Measurements from ENCODE around the gene ERVH48-1. TPM values are rescaled to one million over a fixed set of nuclear protein-coding genes. Genes with fewer than 3 reads are reported as not detected.
A peak's percentile ranks its signal among the peaks of the same experiment; 100 is the strongest.
"Not testable (repeated sequence)": the region's sequence is repeated elsewhere in the genome, so short reads cannot be mapped to it uniquely, and the experiment has no call there.

The ERVH48-1 gene
- total and polyA plus RNA-seq, 10 donors = 0.05 TPM; not detected in 9

DNA sequence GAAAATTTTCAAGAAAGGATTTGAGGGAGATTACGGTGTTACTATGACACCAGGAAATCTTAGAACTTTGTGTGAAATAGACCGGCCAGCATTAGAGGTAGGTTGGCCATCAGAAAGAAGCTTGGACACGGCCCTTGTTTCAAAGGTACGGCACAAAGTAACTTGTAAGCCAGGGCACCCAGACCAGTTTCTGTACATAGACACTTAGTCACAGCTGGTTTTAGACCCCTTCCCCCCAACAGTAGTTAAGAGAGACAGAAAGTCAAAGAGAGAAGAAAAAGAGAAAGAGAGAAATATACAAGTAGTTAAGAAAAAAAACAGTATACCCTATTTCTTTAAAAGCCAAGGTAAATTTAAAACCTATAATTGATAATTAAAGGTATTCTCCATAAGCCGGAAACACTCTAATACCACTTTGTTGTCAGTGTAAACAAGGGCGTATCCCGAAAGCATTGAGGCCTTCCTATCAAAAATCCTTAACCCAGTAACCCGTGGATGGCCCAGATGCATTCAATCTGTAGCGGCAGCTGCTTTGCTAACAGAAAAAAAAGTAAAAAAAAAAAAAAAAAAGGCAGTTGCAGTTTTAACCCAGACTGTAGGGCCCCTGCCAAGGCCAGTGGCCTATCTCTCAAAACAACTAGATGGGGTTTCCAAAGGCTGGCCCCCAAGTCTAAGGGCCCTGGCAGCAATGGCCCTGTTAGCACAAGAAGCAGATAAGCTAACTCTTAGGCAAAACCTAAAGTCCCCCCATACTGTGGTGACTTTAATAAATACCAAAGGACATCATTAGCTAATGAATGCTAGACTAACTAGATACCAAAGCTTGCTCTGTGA lies 7.9 kb upstream of the ERVH48-1 start:
- WGBS, 5 donors = 54 to 82% (median 74%) methylated on average over 8 to 9 of the region's 9 CpGs
- H3K9me3 ChIP-seq; H3K4me1 ChIP-seq; H3K4me3 ChIP-seq; H3K27me3 ChIP-seq (replicated peaks in 1 of 7); intact Hi-C loops (cut with DNase I; ENCODE audit: low total_unique reads); H3K36me3 ChIP-seq: not testable (repeated sequence)
- H3K27ac ChIP-seq = peak overlapping the region in 3 of 8 donors; percentile 2 to 30 (median 8)
- peak; percentile 11 for DNase-seq

DNA sequence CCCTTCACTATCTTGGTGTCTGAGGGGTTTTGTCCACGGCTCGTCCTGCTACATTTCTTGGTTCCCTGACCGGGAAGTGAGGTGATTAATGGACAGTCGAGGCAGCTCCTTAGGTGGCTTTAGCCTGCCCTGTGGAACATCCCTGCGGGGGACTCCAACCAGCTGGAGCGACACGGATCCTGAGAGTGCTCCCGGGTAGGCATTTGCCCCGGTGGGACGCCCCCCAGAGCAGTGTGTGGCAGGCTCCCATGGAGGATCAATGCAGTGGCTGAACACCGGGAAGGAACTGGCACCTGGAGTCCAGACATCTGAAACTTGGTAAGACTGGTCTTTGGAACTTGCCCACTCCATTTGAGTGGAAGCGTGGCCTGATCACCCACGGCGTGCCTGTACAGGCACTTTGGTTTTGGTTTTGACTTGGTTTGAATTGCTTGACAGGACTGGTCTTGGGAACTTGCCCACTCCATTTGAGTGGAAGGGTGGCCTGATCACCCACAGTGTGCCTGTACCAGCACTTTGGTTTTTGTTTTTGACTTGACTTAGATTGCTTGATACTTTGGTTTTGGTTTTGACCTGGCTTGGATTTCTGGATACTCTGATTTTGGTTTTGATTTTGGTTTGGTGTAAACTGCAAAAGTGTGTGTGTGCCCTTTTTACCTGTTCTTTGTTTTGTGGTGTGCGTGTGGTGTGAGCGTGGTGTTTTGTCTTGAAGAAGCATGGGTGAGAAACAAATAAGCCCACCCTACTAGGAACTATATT lies 7.1 kb upstream of the ERVH48-1 start:
- DNase-seq = peak; percentile 41
- H3K4me3 ChIP-seq; H3K4me1 ChIP-seq; H3K27me3 ChIP-seq (replicated peaks in 1 of 7); H3K9me3 ChIP-seq; H3K36me3 ChIP-seq; intact Hi-C loops (cut with DNase I; ENCODE audit: low total_unique reads): not testable (repeated sequence)
- WGBS, 5 donors = 92 to 96% (median 95%) methylated on average over 5 to 16 of the region's 16 CpGs
- peak overlapping the region in 1 of 8 donors; percentile 30 for H3K27ac ChIP-seq

DNA sequence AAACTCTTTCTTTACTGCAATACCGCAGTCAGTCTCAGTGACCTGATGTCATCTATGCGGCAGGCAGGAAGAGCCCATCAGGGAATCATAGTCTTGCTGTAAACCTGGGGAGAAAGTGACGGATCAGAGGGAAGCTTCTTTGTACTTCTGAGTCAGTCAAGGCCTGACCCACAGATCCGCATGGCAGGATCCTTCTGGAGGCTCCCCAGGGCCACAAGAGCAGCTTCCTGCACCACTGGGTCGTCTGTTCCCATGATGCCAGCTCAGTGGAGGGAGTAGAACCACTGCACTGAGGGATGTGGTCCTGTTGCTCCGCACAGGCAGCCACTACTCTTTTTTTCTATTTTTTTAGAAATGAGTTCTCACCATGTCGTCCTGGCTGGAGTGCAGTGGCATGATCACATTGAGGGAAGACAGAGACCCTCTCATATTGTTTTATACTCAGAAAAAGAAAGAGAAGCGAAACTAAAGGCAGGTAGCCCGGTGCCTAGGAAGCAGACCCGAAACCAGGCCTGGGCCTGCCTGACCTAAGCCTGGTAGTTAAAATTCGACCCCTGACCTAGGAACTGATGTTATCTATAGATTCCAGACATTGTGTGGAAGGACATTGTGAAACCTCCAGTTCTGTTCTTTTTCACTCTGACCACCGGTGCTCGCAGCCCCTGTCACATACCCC lies 6.3 kb upstream of the ERVH48-1 start:
- peak; percentile 28 for DNase-seq

DNA sequence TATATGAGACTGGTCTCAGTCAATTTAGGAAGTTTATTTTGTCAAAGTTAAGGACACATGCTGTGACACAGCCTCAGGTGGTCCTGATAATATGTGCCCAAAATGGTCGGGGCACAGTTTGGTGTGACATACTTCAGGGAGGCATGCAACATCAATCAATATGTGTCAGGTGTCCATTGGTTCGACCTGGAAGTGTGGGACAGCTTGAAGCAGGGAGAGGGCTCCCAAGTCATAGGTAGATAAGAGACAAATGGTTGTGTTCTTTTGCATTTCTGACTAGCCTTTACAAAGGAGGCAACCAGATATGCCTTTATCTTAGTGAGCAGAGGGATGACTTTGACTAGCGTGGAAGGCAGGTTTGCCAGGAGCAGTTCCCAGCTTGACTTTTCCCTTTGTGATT lies 4.5 kb upstream of the ERVH48-1 start:
- no peaks in the 10 kb centered on the region for H3K9me3 ChIP-seq
- no peaks in the 10 kb centered on the region for H3K36me3 ChIP-seq
- no peaks in the 10 kb centered on the region for H3K4me1 ChIP-seq
- DNase-seq = peak; percentile 7
- WGBS, 5 donors = 63 to 80% (median 74%) methylated on average over 3 of the region's 3 CpGs
- H3K4me3 ChIP-seq = no peak overlapping the region
- intact Hi-C loops (cut with DNase I; ENCODE audit: low total_unique reads) = no loop called here
- no peak overlapping the region for H3K27ac ChIP-seq
- TF ChIP-seq, protein P1, sequence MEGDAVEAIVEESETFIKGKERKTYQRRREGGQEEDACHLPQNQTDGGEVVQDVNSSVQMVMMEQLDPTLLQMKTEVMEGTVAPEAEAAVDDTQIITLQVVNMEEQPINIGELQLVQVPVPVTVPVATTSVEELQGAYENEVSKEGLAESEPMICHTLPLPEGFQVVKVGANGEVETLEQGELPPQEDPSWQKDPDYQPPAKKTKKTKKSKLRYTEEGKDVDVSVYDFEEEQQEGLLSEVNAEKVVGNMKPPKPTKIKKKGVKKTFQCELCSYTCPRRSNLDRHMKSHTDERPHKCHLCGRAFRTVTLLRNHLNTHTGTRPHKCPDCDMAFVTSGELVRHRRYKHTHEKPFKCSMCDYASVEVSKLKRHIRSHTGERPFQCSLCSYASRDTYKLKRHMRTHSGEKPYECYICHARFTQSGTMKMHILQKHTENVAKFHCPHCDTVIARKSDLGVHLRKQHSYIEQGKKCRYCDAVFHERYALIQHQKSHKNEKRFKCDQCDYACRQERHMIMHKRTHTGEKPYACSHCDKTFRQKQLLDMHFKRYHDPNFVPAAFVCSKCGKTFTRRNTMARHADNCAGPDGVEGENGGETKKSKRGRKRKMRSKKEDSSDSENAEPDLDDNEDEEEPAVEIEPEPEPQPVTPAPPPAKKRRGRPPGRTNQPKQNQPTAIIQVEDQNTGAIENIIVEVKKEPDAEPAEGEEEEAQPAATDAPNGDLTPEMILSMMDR (IDR thresholded peaks at IDR 0.05 in 8 of 11, conservative IDR thresholded peaks at IDR 0.05 in 3 of 11) = no peak
- TF ChIP-seq POLR2A (IDR thresholded peaks at IDR 0.05) (no peak), POLR2AphosphoS5 (IDR thresholded peaks at IDR 0.05) (no peak)
- H3K27me3 ChIP-seq (replicated peaks in 1 of 7) = no peaks in the 10 kb centered on the region

More for the DNA sequence above, 6.3 kb upstream of the ERVH48-1 start:
- WGBS, 5 donors = 70 to 79% (median 74%) methylated on average over 13 of the region's 13 CpGs
- Histone ChIP-seq H3K27ac (no peak overlapping the region), H3K36me3 (no peaks in the 10 kb centered on the region), H3K4me3 (no peak overlapping the region), H3K9me3 (no peaks in the 10 kb centered on the region), H3K27me3 (replicated peaks in 1 of 7) (no peaks in the 10 kb centered on the region), H3K4me1 (no peaks in the 10 kb centered on the region)
- TF ChIP-seq, protein P1 (IDR thresholded peaks at IDR 0.05 in 8 of 11, conservative IDR thresholded peaks at IDR 0.05 in 3 of 11) = no peak
- no peak for TF ChIP-seq POLR2A (IDR thresholded peaks at IDR 0.05)
- no peak for TF ChIP-seq POLR2AphosphoS5 (IDR thresholded peaks at IDR 0.05)
- intact Hi-C loops (cut with DNase I; ENCODE audit: low total_unique reads) = no loop called here

DNA sequence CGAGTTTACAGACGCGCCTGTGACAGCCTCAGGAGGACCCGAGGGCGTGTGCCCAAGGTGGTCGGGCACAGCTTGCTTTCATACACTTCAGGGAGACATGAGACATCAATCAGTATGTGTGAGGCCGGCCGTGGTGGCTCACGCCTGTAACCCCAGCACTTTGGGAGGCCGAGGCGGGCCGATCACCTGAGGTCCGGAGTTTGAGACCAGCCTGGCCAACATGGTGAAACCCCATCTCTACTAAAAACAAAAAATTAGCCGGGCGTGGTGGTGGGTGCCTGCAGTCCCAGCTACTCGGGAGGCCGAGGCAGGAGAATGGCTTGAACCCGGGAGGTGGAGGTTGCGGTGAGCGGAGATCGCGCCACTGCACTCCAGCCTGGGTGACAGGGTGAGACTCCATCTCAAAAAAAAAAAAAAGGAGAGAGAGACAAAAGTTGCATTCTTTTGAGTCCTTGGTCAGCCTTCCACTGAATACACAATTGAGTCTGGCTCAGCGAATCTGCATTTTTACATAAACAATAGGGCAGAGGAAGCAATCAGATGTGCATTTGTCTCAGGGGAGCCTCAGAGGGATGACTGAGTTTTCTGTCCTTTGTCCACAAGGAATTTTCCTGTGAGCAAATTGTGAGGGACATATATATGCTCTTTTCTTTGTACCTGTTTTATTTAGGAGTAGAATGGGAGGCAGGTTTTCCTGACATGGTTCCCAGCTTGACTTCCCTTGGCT lies 2.2 kb upstream of the ERVH48-1 start:
- H3K9me3 ChIP-seq; H3K36me3 ChIP-seq; intact Hi-C loops (cut with DNase I; ENCODE audit: low total_unique reads); H3K4me3 ChIP-seq; H3K27me3 ChIP-seq (replicated peaks in 1 of 7); H3K27ac ChIP-seq: not testable (repeated sequence)
- H3K4me1 ChIP-seq = peaks cover 3 to 15% (median 10%) of the 10 kb centered on the region in 6 donors
- DNase-seq = peak; percentile 41
- 92 to 95% (median 95%) methylated on average over 23 of the region's 23 CpGs for WGBS, 5 donors

All from spleen (tissue), 11 donors.